GM12891 (cell line): Measurements from ENCODE around the gene GALNT10.

Experiments used
- POLR2A ChIP-seq: IDR thresholded peaks from 2 replicates; pipeline ENCODE4 v1.6.1; 2011; ENCODE audit warnings: low read depth, low read length, control low read depth
- POLR2AphosphoS5 ChIP-seq: IDR thresholded peaks from 2 replicates; pipeline ENCODE4 v1.6.1; 2011; ENCODE audit warnings: low read depth, low read length, control low read depth
- TAF1 ChIP-seq: IDR thresholded peaks from 2 replicates; pipeline ENCODE4 v1.6.1; 2011; ENCODE audit warnings: low read depth, low read length, control low read depth

DNA sequence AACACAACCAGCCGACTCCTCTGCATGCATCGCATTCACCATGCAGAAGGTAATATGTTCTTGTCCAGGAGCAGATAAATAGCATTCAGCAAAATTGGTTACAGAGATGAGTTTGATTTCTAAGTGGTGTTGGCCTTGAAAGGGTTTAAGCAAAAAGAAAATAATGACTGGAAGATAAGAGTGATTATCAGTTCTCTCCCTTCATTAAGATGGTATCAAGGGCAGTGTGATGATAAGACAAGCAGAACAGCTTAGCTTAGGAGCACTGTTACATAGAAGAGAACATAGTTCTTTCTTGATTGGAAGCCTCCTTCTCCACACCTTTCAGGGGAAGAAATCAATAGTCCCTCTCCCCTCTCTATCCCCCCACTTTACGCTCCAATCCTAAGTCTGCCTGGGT lies 121.5 kb downstream of the GALNT10 start:
- TF ChIP-seq POLR2A (no peak), TAF1 (no peak), POLR2AphosphoS5 (no peak)
